Testis (tissue), 2 donors: ENCODE data around the gene TXNRD1.

ENCODE experiments used
- POLR2A ChIP-seq: fragments of 450-650 bp; IDR thresholded peaks from one replicate; pipeline ENCODE4 v1.6.1; 2017; ENCODE audit warnings: antibody characterized with exemption, mild to moderate bottlenecking, moderate library complexity
- TF ChIP-seq, protein P1 (sequence below), 3 experiments: fragments of 450-650 bp in 2 of 3; fragments of 200-600 bp in 1 of 3; sonication (generic) in 1 of 3; IDR thresholded peaks; one replicate each; pipeline ENCODE4 v1.5.1; 2016 to 2019; ENCODE audit warnings: antibody characterized with exemption in 3 of 3, mild to moderate bottlenecking in 2 of 3, moderate library complexity in 1 of 3

DNA sequence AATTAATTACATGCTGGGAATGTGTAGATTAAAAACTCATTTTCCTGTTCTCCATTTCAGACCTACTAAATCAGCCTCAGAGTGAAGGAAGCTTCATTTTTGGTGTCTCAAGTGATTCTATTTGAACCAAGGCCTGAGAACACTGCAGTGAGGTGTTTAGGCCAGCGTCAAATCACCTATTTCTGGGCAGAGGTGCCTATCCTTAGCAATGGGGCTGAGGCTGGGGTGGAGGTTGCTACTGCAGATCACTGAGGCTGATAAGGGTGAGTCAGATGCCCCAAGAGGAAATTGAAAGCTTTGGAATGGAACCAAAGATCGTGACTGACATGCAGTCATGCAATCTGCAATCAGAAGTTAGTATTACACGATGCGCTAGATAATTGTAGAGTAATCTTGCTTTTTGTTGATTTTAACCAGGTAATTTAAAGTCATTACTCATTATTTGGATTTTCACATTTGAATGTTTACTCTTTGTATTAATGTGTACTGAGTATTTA lies 4.4 kb downstream of the TXNRD1 start:
- TF ChIP-seq POLR2A = no peak
- TF ChIP-seq, protein P1, sequence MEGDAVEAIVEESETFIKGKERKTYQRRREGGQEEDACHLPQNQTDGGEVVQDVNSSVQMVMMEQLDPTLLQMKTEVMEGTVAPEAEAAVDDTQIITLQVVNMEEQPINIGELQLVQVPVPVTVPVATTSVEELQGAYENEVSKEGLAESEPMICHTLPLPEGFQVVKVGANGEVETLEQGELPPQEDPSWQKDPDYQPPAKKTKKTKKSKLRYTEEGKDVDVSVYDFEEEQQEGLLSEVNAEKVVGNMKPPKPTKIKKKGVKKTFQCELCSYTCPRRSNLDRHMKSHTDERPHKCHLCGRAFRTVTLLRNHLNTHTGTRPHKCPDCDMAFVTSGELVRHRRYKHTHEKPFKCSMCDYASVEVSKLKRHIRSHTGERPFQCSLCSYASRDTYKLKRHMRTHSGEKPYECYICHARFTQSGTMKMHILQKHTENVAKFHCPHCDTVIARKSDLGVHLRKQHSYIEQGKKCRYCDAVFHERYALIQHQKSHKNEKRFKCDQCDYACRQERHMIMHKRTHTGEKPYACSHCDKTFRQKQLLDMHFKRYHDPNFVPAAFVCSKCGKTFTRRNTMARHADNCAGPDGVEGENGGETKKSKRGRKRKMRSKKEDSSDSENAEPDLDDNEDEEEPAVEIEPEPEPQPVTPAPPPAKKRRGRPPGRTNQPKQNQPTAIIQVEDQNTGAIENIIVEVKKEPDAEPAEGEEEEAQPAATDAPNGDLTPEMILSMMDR (IDR thresholded peaks at IDR 0.05) = no peak
